Measurements from ENCODE around the gene PPP1R15B. TPM values are rescaled to one million over a fixed set of nuclear protein-coding genes. Genes with fewer than 3 reads are reported as not detected.

Gene PPP1R15B
- total and polyA plus RNA-seq, 4 donors = 14.6 to 57.0 (median 36.8) TPM

DNA sequence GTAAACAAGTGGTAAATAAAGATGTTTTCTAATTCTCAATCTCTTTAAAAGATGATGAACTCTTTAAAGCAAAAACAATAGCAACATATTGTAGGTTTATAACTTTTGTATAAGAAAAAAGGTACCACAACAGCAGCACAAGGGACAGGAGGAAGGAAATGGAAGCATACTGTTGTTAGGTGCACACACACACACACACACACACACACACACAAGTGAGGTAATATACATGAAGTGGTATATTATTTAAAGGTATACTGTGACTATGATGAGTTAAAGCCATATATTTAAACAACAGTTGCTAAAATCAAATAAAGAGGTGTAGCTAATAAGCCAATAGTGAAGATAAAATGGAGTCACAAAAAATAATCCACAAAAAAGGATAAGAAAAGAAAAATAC lies 20.0 kb downstream of the PPP1R15B start:
- H3K4me1 ChIP-seq (ENCODE audit: control insufficient read depth in 5 of 5, insufficient read depth in 5 of 5, low read length in 5 of 5) = no peaks in the 10 kb centered on the region
- TF ChIP-seq, protein P1, sequence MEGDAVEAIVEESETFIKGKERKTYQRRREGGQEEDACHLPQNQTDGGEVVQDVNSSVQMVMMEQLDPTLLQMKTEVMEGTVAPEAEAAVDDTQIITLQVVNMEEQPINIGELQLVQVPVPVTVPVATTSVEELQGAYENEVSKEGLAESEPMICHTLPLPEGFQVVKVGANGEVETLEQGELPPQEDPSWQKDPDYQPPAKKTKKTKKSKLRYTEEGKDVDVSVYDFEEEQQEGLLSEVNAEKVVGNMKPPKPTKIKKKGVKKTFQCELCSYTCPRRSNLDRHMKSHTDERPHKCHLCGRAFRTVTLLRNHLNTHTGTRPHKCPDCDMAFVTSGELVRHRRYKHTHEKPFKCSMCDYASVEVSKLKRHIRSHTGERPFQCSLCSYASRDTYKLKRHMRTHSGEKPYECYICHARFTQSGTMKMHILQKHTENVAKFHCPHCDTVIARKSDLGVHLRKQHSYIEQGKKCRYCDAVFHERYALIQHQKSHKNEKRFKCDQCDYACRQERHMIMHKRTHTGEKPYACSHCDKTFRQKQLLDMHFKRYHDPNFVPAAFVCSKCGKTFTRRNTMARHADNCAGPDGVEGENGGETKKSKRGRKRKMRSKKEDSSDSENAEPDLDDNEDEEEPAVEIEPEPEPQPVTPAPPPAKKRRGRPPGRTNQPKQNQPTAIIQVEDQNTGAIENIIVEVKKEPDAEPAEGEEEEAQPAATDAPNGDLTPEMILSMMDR (IDR thresholded peaks at IDR 0.05; ENCODE audit: control extremely low read depth, extremely low read depth) = no peak
- ATAC-seq (ENCODE audit: insufficient read depth, low FRiP score) = no peak
- no peak overlapping the region for H3K9ac ChIP-seq (ENCODE audit: insufficient read depth in 1 of 2, low read length in 2 of 2)
- peaks cover 0 to 6% (median 0%) of the 10 kb centered on the region in 3 donors for H3K27me3 ChIP-seq (ENCODE audit: control insufficient read depth in 3 of 3, insufficient read depth in 3 of 3, low read length in 2 of 3)
- H3K9me3 ChIP-seq (ENCODE audit: control insufficient read depth in 4 of 4, insufficient read depth in 3 of 4, low read length in 3 of 4) = no peaks in the 10 kb centered on the region
- no peak for DNase-seq
- H3K27ac ChIP-seq (ENCODE audit: low read depth in 1 of 2, low read length in 1 of 2) = no peak overlapping the region
- no peak overlapping the region for H3K4me3 ChIP-seq
- H3K36me3 ChIP-seq (ENCODE audit: control insufficient read depth in 4 of 4, insufficient read depth in 4 of 4, low read length in 4 of 4) = no peaks in the 10 kb centered on the region

DNA sequence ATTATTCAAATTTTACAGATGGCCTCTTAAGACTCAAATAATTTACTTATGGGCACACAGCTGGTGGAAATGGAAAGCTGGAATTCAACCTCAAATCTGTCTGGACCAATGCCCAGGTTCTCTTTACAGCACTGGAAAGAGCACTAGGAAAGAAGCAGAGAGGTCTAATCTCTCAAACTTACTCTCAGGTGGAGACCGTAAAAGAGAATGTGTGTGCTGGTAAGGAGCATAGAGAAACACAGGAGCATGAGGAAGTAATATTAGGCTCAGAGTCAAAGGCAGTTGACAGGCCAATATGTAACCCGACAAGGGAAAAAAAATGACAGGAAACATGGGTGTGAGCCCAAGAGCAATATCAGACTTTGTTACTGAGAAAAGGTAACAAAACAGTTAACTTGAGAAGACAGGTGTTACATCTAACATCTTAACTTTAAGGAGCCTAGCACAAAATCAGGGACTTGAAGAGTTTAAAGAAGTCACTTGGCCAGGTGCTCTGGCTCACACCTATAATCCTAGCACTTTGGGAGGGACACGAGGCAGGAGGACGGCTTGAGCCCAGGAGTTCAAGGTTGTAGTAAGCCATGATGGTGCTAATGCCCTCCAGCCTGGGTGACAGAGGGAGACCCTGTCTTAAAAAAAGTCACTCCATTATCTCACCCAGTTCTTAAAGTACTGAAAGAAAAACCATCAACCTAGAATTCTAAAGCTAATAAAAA lies 20.7 kb downstream of the PPP1R15B start:
- 39% methylated on average over 4 of the region's 4 CpGs for WGBS, 2 donors
- DNase-seq (peak in 2 of 3 donors; percentile 24 to 62), ATAC-seq (ENCODE audit: insufficient read depth, low FRiP score) (no peak)
- Histone ChIP-seq H3K27me3 (ENCODE audit: control insufficient read depth in 3 of 3, insufficient read depth in 3 of 3, low read length in 2 of 3) (peaks cover 0 to 6% (median 0%) of the 10 kb centered on the region in 3 donors), H3K9me3 (ENCODE audit: control insufficient read depth in 4 of 4, insufficient read depth in 3 of 4, low read length in 3 of 4) (no peaks in the 10 kb centered on the region), H3K4me3 (no peak overlapping the region), H3K27ac (ENCODE audit: low read depth in 1 of 2, low read length in 1 of 2) (no peak overlapping the region), H3K9ac (ENCODE audit: insufficient read depth in 1 of 2, low read length in 2 of 2) (no peak overlapping the region), H3K4me1 (ENCODE audit: control insufficient read depth in 5 of 5, insufficient read depth in 5 of 5, low read length in 5 of 5) (no peaks in the 10 kb centered on the region), H3K36me3 (ENCODE audit: control insufficient read depth in 4 of 4, insufficient read depth in 4 of 4, low read length in 4 of 4) (no peaks in the 10 kb centered on the region)
- TF ChIP-seq, protein P1 (IDR thresholded peaks at IDR 0.05; ENCODE audit: control extremely low read depth, extremely low read depth) = no peak

GRCh38 chr1:204385727-204386126 lies 25.9 kb downstream of the PPP1R15B start:
- no peak for ATAC-seq (ENCODE audit: insufficient read depth, low FRiP score)
- no peak overlapping the region for H3K4me3 ChIP-seq
- peaks cover 0 to 6% (median 0%) of the 10 kb centered on the region in 3 donors for H3K27me3 ChIP-seq (ENCODE audit: control insufficient read depth in 3 of 3, insufficient read depth in 3 of 3, low read length in 2 of 3)
- no peaks in the 10 kb centered on the region for H3K9me3 ChIP-seq (ENCODE audit: control insufficient read depth in 4 of 4, insufficient read depth in 3 of 4, low read length in 3 of 4)
- no peak overlapping the region for H3K9ac ChIP-seq (ENCODE audit: insufficient read depth in 1 of 2, low read length in 2 of 2)
- TF ChIP-seq, protein P1 (IDR thresholded peaks at IDR 0.05; ENCODE audit: control extremely low read depth, extremely low read depth) = no peak
- H3K36me3 ChIP-seq (ENCODE audit: control insufficient read depth in 4 of 4, insufficient read depth in 4 of 4, low read length in 4 of 4) = no peaks in the 10 kb centered on the region
- no peak overlapping the region for H3K27ac ChIP-seq (ENCODE audit: low read depth in 1 of 2, low read length in 1 of 2)
- H3K4me1 ChIP-seq (ENCODE audit: control insufficient read depth in 5 of 5, insufficient read depth in 5 of 5, low read length in 5 of 5) = no peaks in the 10 kb centered on the region
- 93 to 98% methylated on average over 2 of the region's 2 CpGs for WGBS, 2 donors
- no peak for DNase-seq
